SH-SY5Y (cell line): ENCODE results near the gene ARHGAP42.

Source experiments
- GATA2 ChIP-seq: IDR thresholded peaks from 2 replicates; pipeline ENCODE4 v1.6.1; 2011; ENCODE audit warnings: mild to moderate bottlenecking, low read depth, low read length
- GATA3 ChIP-seq: IDR thresholded peaks from 2 replicates; pipeline ENCODE4 v1.6.1; 2011; ENCODE audit warnings: low read depth, mild to moderate bottlenecking, low read length, moderate library complexity

- no peak for TF ChIP-seq GATA2
- TF ChIP-seq GATA3 = no peak
Measured at GRCh38 chr11:100895449-100895848, 208.4 kb downstream of the ARHGAP42 start.
